Panc1 (cell line): ENCODE results near the gene CNGA1.

Source experiments
- CTCF ChIP-seq: fragments of 450-650 bp; IDR thresholded peaks from 2 replicates; pipeline ENCODE4 v1.5.1; 2017; ENCODE audit warnings: mild to moderate bottlenecking
- POLR2AphosphoS5 ChIP-seq: IDR thresholded peaks from 2 replicates; pipeline ENCODE4 v1.6.1; 2012; ENCODE audit warnings: mild to moderate bottlenecking, low read depth, low read length, moderate library complexity

GRCh38 chr4:48035952-48036351 is 19.5 kb upstream of the CNGA1 start:
- no peak for TF ChIP-seq CTCF
- TF ChIP-seq POLR2AphosphoS5 = no peak
